DND-41 (cell line): ENCODE measurements around the gene B3GNT7.

Experiments
- ATAC-seq: fragments of 200-7000 bp; cut with Tn5 transposase; 3 replicates; pipeline ENCODE4 v1.9.1; 2021; ENCODE audit warnings: low read depth; ENCODE audit not compliant: insufficient read depth
- DNase-seq: peaks from one replicate; pipeline ENCODE4 v3.0.0-alpha.2; 2020
- H2AFZ ChIP-seq: 2 replicates; pipeline ENCODE4 v1.6.0; 2012; ENCODE audit warnings: low read depth, low read length
- H3K27ac ChIP-seq: 2 replicates; pipeline ENCODE4 v1.5.1; 2012; ENCODE audit warnings: low read length, inconsistent platforms
- H3K27me3 ChIP-seq: fragments of 200-600 bp; sonication (generic); 2 replicates; pipeline ENCODE4 v1.6.0; 2012; ENCODE audit warnings: low read length, mild to moderate bottlenecking, inconsistent platforms; ENCODE audit not compliant: insufficient read depth, poor library complexity
- H3K36me3 ChIP-seq: 2 replicates; pipeline ENCODE4 v1.5.1; 2012; ENCODE audit warnings: low read length, inconsistent platforms; ENCODE audit not compliant: insufficient read depth
- H3K4me1 ChIP-seq: 2 replicates; pipeline ENCODE4 v1.5.1; 2012; ENCODE audit warnings: mild to moderate bottlenecking, low read length; ENCODE audit not compliant: insufficient read depth
- H3K4me2 ChIP-seq: 2 replicates; pipeline ENCODE4 v1.6.0; 2012; ENCODE audit warnings: mild to moderate bottlenecking, moderate library complexity, low read length, inconsistent platforms; ENCODE audit not compliant: insufficient read depth
- H3K4me3 ChIP-seq, 2 experiments: fragments of 200-600 bp in 1 of 2; shearing (Covaris generic) in 1 of 2; 2 replicates each; pipeline ENCODE4 v1.5.1; 2012 to 2016; ENCODE audit warnings: inconsistent platforms in 2 of 2, low read length in 2 of 2, mild to moderate bottlenecking in 2 of 2, low read depth in 1 of 2, moderate library complexity in 1 of 2
- H3K79me2 ChIP-seq: 2 replicates; pipeline ENCODE4 v1.6.0; 2012; ENCODE audit warnings: low read length, inconsistent platforms; ENCODE audit not compliant: insufficient read depth
- H3K9ac ChIP-seq: 2 replicates; pipeline ENCODE4 v1.6.0; 2012; ENCODE audit warnings: low read depth, mild to moderate bottlenecking, inconsistent platforms, low read length, moderate library complexity
- H3K9me3 ChIP-seq: 2 replicates; pipeline ENCODE4 v1.5.1; 2012; ENCODE audit warnings: low read length, moderate library complexity, mild to moderate bottlenecking, inconsistent platforms; ENCODE audit not compliant: insufficient read depth, severe bottlenecking
- H4K20me1 ChIP-seq: 2 replicates; pipeline ENCODE4 v1.6.0; 2012; ENCODE audit warnings: low read length; ENCODE audit not compliant: insufficient read depth
- CTCF ChIP-seq: IDR thresholded peaks from 2 replicates; pipeline ENCODE4 v1.5.1; 2012; ENCODE audit warnings: borderline replicate concordance, low read length, moderate library complexity, mild to moderate bottlenecking; ENCODE audit not compliant: poor library complexity, severe bottlenecking; ENCODE audit errors: extremely low read depth
- EZH2 ChIP-seq: IDR thresholded peaks from 3 replicates; pipeline ENCODE4 v1.6.1; 2012; ENCODE audit warnings: borderline replicate concordance, low read depth, mild to moderate bottlenecking, moderate library complexity, low read length, inconsistent platforms; ENCODE audit not compliant: severe bottlenecking

Gene B3GNT7

GRCh38 chr2:231394211-231395141 lies 1.0 kb upstream of the B3GNT7 start:
- H3K4me3 ChIP-seq = no peak overlapping the region
- no peaks in the 10 kb centered on the region for H3K9me3 ChIP-seq
- no peak overlapping the region; the same call in 1 of the 2 replicates for H2AFZ ChIP-seq

GRCh38 chr2:231396058-231396821 lies 730 bp downstream of the B3GNT7 start:
- no peak for ATAC-seq
- H3K9ac ChIP-seq = no peak overlapping the region
- no peak for DNase-seq
- no peak overlapping the region for H3K4me2 ChIP-seq
- no peak overlapping the region for H3K4me3 ChIP-seq
- no peak for TF ChIP-seq EZH2
- TF ChIP-seq CTCF = no peak
- no peak overlapping the region for H2AFZ ChIP-seq
- H3K27ac ChIP-seq = no peak overlapping the region
- peaks cover 2% of the 10 kb centered on the region; the same call in 1 of the 2 replicates for H4K20me1 ChIP-seq
- H3K9me3 ChIP-seq = no peaks in the 10 kb centered on the region
- no peaks in the 10 kb centered on the region for H3K27me3 ChIP-seq
- no peaks in the 10 kb centered on the region for H3K36me3 ChIP-seq
- no peaks in the 10 kb centered on the region for H3K4me1 ChIP-seq
- H3K79me2 ChIP-seq = no peaks in the 10 kb centered on the region

More at GRCh38 chr2:231394211-231395141, 1.0 kb upstream of the B3GNT7 start:
- Histone ChIP-seq H3K4me2 (no peak overlapping the region), H3K79me2 (no peaks in the 10 kb centered on the region), H4K20me1 (no peaks in the 10 kb centered on the region), H3K36me3 (no peaks in the 10 kb centered on the region), H3K27ac (no peak overlapping the region), H3K4me1 (no peaks in the 10 kb centered on the region), H3K27me3 (peaks cover 5% of the 10 kb centered on the region), H3K9ac (no peak overlapping the region)
- TF ChIP-seq EZH2 (no peak), CTCF (peak; percentile 3)
- ATAC-seq (no peak), DNase-seq (no peak)

DNA sequence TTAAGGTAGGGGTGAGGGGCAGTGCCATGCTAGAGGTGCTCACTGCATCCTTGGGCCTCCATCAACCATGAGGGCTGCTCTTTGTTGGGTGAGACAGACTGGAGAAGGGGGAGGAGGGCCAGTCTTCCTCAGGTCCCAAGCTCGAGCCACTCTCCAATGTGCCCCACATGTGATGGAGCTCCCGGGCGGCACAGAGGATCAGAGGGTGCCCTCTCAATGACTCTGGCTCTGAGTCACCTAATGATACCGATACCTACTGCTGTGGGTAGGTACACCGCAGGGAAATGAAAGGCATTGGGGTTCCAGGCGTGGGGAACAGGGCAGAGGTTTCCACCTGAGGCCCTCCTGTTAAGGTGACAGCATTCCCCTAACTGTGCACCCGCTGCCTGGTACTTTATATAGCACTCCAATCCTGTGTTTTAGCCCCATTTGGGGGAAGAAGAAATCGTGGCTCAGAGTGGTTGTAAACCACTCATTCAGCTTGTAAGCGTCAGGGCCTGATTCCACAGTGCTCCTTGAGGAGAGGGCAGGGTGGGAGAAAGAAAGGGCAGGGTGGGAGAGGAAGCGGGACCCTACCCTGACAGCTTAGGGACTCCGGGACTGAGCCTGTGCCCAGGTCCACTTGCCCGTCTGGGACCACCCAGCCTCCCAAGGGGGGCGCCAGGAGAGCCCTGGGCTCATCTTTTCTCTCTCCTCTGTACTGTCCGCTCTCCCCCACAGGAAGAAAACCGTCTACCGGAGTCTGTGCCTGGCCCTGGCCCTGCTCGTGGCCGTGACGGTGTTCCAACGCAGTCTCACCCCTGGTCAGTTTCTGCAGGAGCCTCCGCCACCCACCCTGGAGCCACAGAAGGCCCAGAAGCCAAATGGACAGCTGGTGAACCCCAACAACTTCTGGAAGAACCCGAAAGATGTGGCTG lies 1.8 kb downstream of the B3GNT7 start:
- DNase-seq = no peak
- Histone ChIP-seq H3K4me2 (no peak overlapping the region), H3K79me2 (no peaks in the 10 kb centered on the region), H3K9me3 (no peaks in the 10 kb centered on the region), H2AFZ (no peak overlapping the region), H3K36me3 (no peaks in the 10 kb centered on the region), H3K4me1 (no peaks in the 10 kb centered on the region), H4K20me1 (peaks cover 2% of the 10 kb centered on the region; the same call in 1 of the 2 replicates), H3K4me3 (no peak overlapping the region), H3K9ac (no peak overlapping the region), H3K27ac (no peak overlapping the region), H3K27me3 (peaks cover 4% of the 10 kb centered on the region)
- ATAC-seq = no peak
- TF ChIP-seq EZH2 = no peak
- TF ChIP-seq CTCF = no peak
